Stimulated activated CD4-positive, alpha-beta T cell treated with anti-CD3 and anti-CD28 coated beads, Interleukin-4, amount 100 ng/mL, for 4 hours (primary cell): ENCODE results near the gene MARCKSL1.
A peak's percentile ranks its signal among the peaks of the same experiment; 100 is the strongest.

ENCODE experiments used
- DNase-seq, 2 experiments: peaks; one replicate each; pipeline ENCODE4 v3.0.0-alpha.2; 2020

The MARCKSL1 gene

GRCh38 chr1:32352831-32353383, 16.9 kb upstream of the MARCKSL1 start:
- no peak for DNase-seq

GRCh38 chr1:32352239-32352745, 16.3 kb upstream of the MARCKSL1 start:
- DNase-seq: no peak

GRCh38 chr1:32351399-32352238, 15.6 kb upstream of the MARCKSL1 start:
- peak; percentile 91 for DNase-seq

GRCh38 chr1:32350785-32351398, 14.9 kb upstream of the MARCKSL1 start:
- peak in 1 of 2 experiments; percentile 79 for DNase-seq

- DNase-seq: no peak
Measured at GRCh38 chr1:32349211-32349708, 13.2 kb upstream of the MARCKSL1 start.

GRCh38 chr1:32346532-32347157, 10.6 kb upstream of the MARCKSL1 start:
- no peak for DNase-seq

- no peak for DNase-seq
Measured at GRCh38 chr1:32345289-32345827, 9.3 kb upstream of the MARCKSL1 start.

GRCh38 chr1:32342704-32343103, 6.7 kb upstream of the MARCKSL1 start:
- DNase-seq: no peak

- no peak for DNase-seq
Measured at GRCh38 chr1:32341971-32342370, 5.9 kb upstream of the MARCKSL1 start.

- DNase-seq: no peak
Measured at GRCh38 chr1:32341186-32341757, 5.2 kb upstream of the MARCKSL1 start.

- peak in 1 of 2 experiments; percentile 38 for DNase-seq
Measured at GRCh38 chr1:32339363-32339978, 3.4 kb upstream of the MARCKSL1 start.

GRCh38 chr1:32338637-32339145, 2.7 kb upstream of the MARCKSL1 start:
- no peak for DNase-seq

- no peak for DNase-seq
Measured at GRCh38 chr1:32337855-32338636, 2.0 kb upstream of the MARCKSL1 start.

- DNase-seq: peak; percentile 40 to 45
Measured at GRCh38 chr1:32336963-32337675, 1.1 kb upstream of the MARCKSL1 start.

- DNase-seq: no peak
Measured at GRCh38 chr1:32336591-32336932, 529 bp upstream of the MARCKSL1 start.

- no peak for DNase-seq
Measured at GRCh38 chr1:32335535-32335789, 571 bp downstream of the MARCKSL1 start.

GRCh38 chr1:32334864-32335534, 1.0 kb downstream of the MARCKSL1 start:
- DNase-seq: peak; percentile 64 to 65

- no peak for DNase-seq
Measured at GRCh38 chr1:32334274-32334861, 1.7 kb downstream of the MARCKSL1 start.

- DNase-seq: no peak
Measured at GRCh38 chr1:32333251-32333963, 2.6 kb downstream of the MARCKSL1 start.
